ENCODE measurements around the gene CFAP46.

Gene CFAP46

GRCh38 chr10:132915411-132915810 is 27.0 kb downstream of the CFAP46 start:
- no peak for TF ChIP-seq CTCF (IDR thresholded peaks at IDR 0.05; ENCODE audit: low read length, missing control alignments)
- DNase-seq (ENCODE audit: low read depth): no peak
- no peak overlapping the region for H3K4me3 ChIP-seq (replicated peaks; ENCODE audit: low read depth, low read length)

GRCh38 chr10:132914732-132915131 is 27.6 kb downstream of the CFAP46 start:
- no peak overlapping the region for H3K4me3 ChIP-seq (replicated peaks; ENCODE audit: low read depth, low read length)
- no peak for TF ChIP-seq CTCF (IDR thresholded peaks at IDR 0.05; ENCODE audit: low read length, missing control alignments)
- DNase-seq (ENCODE audit: low read depth): no peak

GRCh38 chr10:132913559-132914115 is 28.7 kb downstream of the CFAP46 start:
- TF ChIP-seq CTCF (IDR thresholded peaks at IDR 0.05; ENCODE audit: low read length, missing control alignments): no peak
- no peak for DNase-seq (ENCODE audit: low read depth)
- no peak overlapping the region for H3K4me3 ChIP-seq (replicated peaks; ENCODE audit: low read depth, low read length)

- TF ChIP-seq CTCF (IDR thresholded peaks at IDR 0.05; ENCODE audit: low read length, missing control alignments): no peak
Measured at GRCh38 chr10:132912713-132913558, 29.4 kb downstream of the CFAP46 start.

GRCh38 chr10:132912225-132912712 is 30.1 kb downstream of the CFAP46 start:
- TF ChIP-seq CTCF (IDR thresholded peaks at IDR 0.05; ENCODE audit: low read length, missing control alignments): no peak
- DNase-seq (ENCODE audit: low read depth): no peak
- no peak overlapping the region for H3K4me3 ChIP-seq (replicated peaks; ENCODE audit: low read depth, low read length)

More at GRCh38 chr10:132912713-132913558, 29.4 kb downstream of the CFAP46 start:
- DNase-seq (ENCODE audit: low read depth): no peak
- no peak overlapping the region for H3K4me3 ChIP-seq (replicated peaks; ENCODE audit: low read depth, low read length)

- no peak for DNase-seq (ENCODE audit: low read depth)
- no peak overlapping the region for H3K4me3 ChIP-seq (replicated peaks; ENCODE audit: low read depth, low read length)
- TF ChIP-seq CTCF (IDR thresholded peaks at IDR 0.05; ENCODE audit: low read length, missing control alignments): no peak
Measured at GRCh38 chr10:132911786-132912097, 30.6 kb downstream of the CFAP46 start.

All from fibroblast of pulmonary artery (primary cell).